C4-2B (cell line): ENCODE results near the gene FRMPD2.

ENCODE experiments used
- ZFX ChIP-seq: fragments of 450-650 bp; IDR thresholded peaks from 2 replicates; pipeline ENCODE4 v1.6.1; 2017
- TF ChIP-seq, protein P1 (sequence below): fragments of 450-650 bp; conservative IDR thresholded peaks from 2 replicates; pipeline ENCODE4 v1.5.1; 2017; ENCODE audit warnings: mild to moderate bottlenecking

DNA sequence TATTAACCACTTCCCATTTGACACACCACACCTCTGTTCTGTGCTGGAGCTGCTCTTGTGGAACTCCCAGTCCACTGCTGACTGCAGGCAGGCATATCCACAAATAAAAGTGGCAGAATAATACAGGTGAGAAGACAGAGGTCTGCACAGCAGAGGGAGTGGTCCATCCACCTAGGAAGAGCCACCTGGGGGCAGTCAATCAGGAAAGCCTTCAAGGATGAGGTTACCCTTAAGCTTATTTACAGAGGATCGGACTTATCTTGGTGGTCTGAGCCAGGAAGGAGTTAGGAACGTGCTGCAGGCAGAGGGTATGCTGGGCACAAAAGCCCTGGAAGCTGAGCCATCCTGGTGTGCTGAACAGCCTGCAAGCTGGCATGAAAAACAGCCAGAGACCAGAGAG is 78.7 kb downstream of the FRMPD2 start:
- TF ChIP-seq, protein P1, sequence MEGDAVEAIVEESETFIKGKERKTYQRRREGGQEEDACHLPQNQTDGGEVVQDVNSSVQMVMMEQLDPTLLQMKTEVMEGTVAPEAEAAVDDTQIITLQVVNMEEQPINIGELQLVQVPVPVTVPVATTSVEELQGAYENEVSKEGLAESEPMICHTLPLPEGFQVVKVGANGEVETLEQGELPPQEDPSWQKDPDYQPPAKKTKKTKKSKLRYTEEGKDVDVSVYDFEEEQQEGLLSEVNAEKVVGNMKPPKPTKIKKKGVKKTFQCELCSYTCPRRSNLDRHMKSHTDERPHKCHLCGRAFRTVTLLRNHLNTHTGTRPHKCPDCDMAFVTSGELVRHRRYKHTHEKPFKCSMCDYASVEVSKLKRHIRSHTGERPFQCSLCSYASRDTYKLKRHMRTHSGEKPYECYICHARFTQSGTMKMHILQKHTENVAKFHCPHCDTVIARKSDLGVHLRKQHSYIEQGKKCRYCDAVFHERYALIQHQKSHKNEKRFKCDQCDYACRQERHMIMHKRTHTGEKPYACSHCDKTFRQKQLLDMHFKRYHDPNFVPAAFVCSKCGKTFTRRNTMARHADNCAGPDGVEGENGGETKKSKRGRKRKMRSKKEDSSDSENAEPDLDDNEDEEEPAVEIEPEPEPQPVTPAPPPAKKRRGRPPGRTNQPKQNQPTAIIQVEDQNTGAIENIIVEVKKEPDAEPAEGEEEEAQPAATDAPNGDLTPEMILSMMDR: no peak
- TF ChIP-seq ZFX: no peak
